MM.1S (cell line): ENCODE data around the gene TENT4A.

ENCODE experiments used
- DNase-seq: peaks from one replicate; pipeline ENCODE4 v3.0.0-alpha.2; 2015
- H2AFZ ChIP-seq: fragments of 300-600 bp; sonication (generic); 2 replicates; pipeline ENCODE4 v1.6.0; 2016; ENCODE audit warnings: antibody characterized with exemption, low read length
- H3F3A ChIP-seq: fragments of 300-600 bp; sonication (generic); 2 replicates; pipeline ENCODE4 v1.6.1; 2016; ENCODE audit warnings: mild to moderate bottlenecking, antibody characterized with exemption, low read length, moderate library complexity, mixed read lengths; ENCODE audit not compliant: insufficient read depth
- H3K27ac ChIP-seq: fragments of 300-600 bp; sonication (generic); 2 replicates; pipeline ENCODE4 v1.5.1; 2016; ENCODE audit warnings: mild to moderate bottlenecking, low read length
- H3K27me3 ChIP-seq: fragments of 300-600 bp; sonication (generic); replicated peaks from 2 replicates; pipeline ENCODE4 v1.6.0; 2016; ENCODE audit warnings: low read length; ENCODE audit not compliant: insufficient read depth
- H3K36me3 ChIP-seq: fragments of 300-600 bp; sonication (generic); replicated peaks from 2 replicates; pipeline ENCODE4 v1.6.1; 2016; ENCODE audit warnings: mild to moderate bottlenecking, low read length, mixed read lengths; ENCODE audit not compliant: insufficient read depth
- H3K4me1 ChIP-seq: fragments of 300-600 bp; sonication (generic); 2 replicates; pipeline ENCODE4 v1.6.1; 2016; ENCODE audit warnings: low read length, mixed read lengths
- H3K4me2 ChIP-seq: fragments of 300-600 bp; sonication (generic); 2 replicates; pipeline ENCODE4 v1.6.0; 2016; ENCODE audit warnings: low read depth, low read length
- H3K4me3 ChIP-seq: fragments of 300-600 bp; sonication (generic); 2 replicates; pipeline ENCODE4 v1.5.1; 2016; ENCODE audit warnings: low read length, mixed read lengths
- H3K79me2 ChIP-seq: fragments of 300-600 bp; sonication (generic); 2 replicates; pipeline ENCODE4 v1.6.1; 2016; ENCODE audit warnings: mixed run types, low read length, mixed read lengths
- H3K9ac ChIP-seq: fragments of 300-600 bp; sonication (generic); 2 replicates; pipeline ENCODE4 v1.6.1; 2016; ENCODE audit warnings: low read length, mixed read lengths
- H3K9me2 ChIP-seq: fragments of 300-600 bp; sonication (generic); replicated peaks from 2 replicates; pipeline ENCODE4 v1.6.1; 2016; ENCODE audit warnings: mild to moderate bottlenecking, low read length, mixed read lengths; ENCODE audit not compliant: insufficient read depth
- H3K9me3 ChIP-seq: fragments of 300-600 bp; sonication (generic); replicated peaks from 2 replicates; pipeline ENCODE4 v1.6.1; 2016; ENCODE audit warnings: mild to moderate bottlenecking, low read length, mixed read lengths; ENCODE audit not compliant: insufficient read depth
- H4K20me1 ChIP-seq: fragments of 300-600 bp; sonication (generic); 2 replicates; pipeline ENCODE4 v1.6.1; 2016; ENCODE audit warnings: mild to moderate bottlenecking, low read length, moderate library complexity, mixed read lengths; ENCODE audit not compliant: insufficient read depth
- CTCF ChIP-seq: fragments of 300-600 bp; sonication (generic); IDR thresholded peaks from 2 replicates; pipeline ENCODE4 v1.5.1; 2016; ENCODE audit warnings: antibody characterized with exemption, low read length, mixed read lengths
- EZH2 ChIP-seq: fragments of 300-600 bp; sonication (generic); optimal IDR thresholded peaks from 2 replicates; pipeline ENCODE3; 2017; ENCODE audit warnings: low read depth, mild to moderate bottlenecking, antibody characterized with exemption, low read length, mixed read lengths
- EZH2phosphoT487 ChIP-seq: fragments of 300-600 bp; sonication (generic); IDR thresholded peaks from 2 replicates; pipeline ENCODE4 v1.6.1; 2018; ENCODE audit warnings: antibody characterized with exemption, low read length

The TENT4A gene

GRCh38 chr5:6721442-6721841, 8.2 kb downstream of the TENT4A start:
- peak; percentile 29 for DNase-seq
- Histone ChIP-seq H3K4me1 (peaks cover 59% of the 10 kb centered on the region), H3K9ac (peak overlapping the region; percentile 50), H3K27me3 (no peaks in the 10 kb centered on the region), H3K79me2 (peaks cover 99% of the 10 kb centered on the region), H3K36me3 (peaks cover 5% of the 10 kb centered on the region), H3K4me2 (peak overlapping the region; percentile 95), H3K9me3 (no peaks in the 10 kb centered on the region), H3F3A (peaks cover 20% of the 10 kb centered on the region), H3K4me3 (peak overlapping the region; percentile 53), H3K27ac (peak overlapping the region; percentile 89), H2AFZ (no peak overlapping the region), H4K20me1 (peaks cover 9% of the 10 kb centered on the region), H3K9me2 (no peaks in the 10 kb centered on the region)
- TF ChIP-seq CTCF (peak; percentile 24), EZH2 (no peak), EZH2phosphoT487 (no peak)

- no peaks in the 10 kb centered on the region for H3K9me3 ChIP-seq
- H3K9ac ChIP-seq: peak overlapping the region; percentile 50
- H3K4me1 ChIP-seq: peaks cover 57% of the 10 kb centered on the region
- H3F3A ChIP-seq: peaks cover 20% of the 10 kb centered on the region
- DNase-seq: peak; percentile 81
- no peaks in the 10 kb centered on the region for H3K9me2 ChIP-seq
- peak overlapping the region; percentile 89 for H3K27ac ChIP-seq
- H2AFZ ChIP-seq: no peak overlapping the region
- peak overlapping the region; percentile 95 for H3K4me2 ChIP-seq
- peak overlapping the region; percentile 53 for H3K4me3 ChIP-seq
- H3K79me2 ChIP-seq: peaks cover 99% of the 10 kb centered on the region
- H3K36me3 ChIP-seq: peaks cover 5% of the 10 kb centered on the region
- TF ChIP-seq CTCF (no peak), EZH2phosphoT487 (no peak), EZH2 (no peak)
- H4K20me1 ChIP-seq: peaks cover 3% of the 10 kb centered on the region; the same call in 1 of the 2 replicates
- no peaks in the 10 kb centered on the region for H3K27me3 ChIP-seq
These were observed 8.8 kb downstream of the TENT4A start for GRCh38 chr5:6722015-6722414.

GRCh38 chr5:6723122-6723815, 10.0 kb downstream of the TENT4A start:
- peaks cover 99% of the 10 kb centered on the region for H3K79me2 ChIP-seq
- no peaks in the 10 kb centered on the region for H3K9me2 ChIP-seq
- peaks cover 5% of the 10 kb centered on the region for H3K36me3 ChIP-seq
- H3K4me1 ChIP-seq: peaks cover 58% of the 10 kb centered on the region
- DNase-seq: no peak
- no peaks in the 10 kb centered on the region for H3K9me3 ChIP-seq
- no peaks in the 10 kb centered on the region for H3K27me3 ChIP-seq
- H3K27ac ChIP-seq: no peak overlapping the region
- H3K4me3 ChIP-seq: no peak overlapping the region
- H3K9ac ChIP-seq: no peak overlapping the region
- TF ChIP-seq EZH2: no peak
- H2AFZ ChIP-seq: no peak overlapping the region
- H3F3A ChIP-seq: peaks cover 28% of the 10 kb centered on the region
- H3K4me2 ChIP-seq: peak overlapping the region; percentile 95; the same call in 1 of the 2 replicates
- no peaks in the 10 kb centered on the region for H4K20me1 ChIP-seq

GRCh38 chr5:6723816-6724300, 10.6 kb downstream of the TENT4A start:
- no peak for TF ChIP-seq EZH2
- no peak for TF ChIP-seq CTCF
- TF ChIP-seq EZH2phosphoT487: no peak
- Histone ChIP-seq H3F3A (peaks cover 34% of the 10 kb centered on the region), H3K4me2 (no peak overlapping the region), H4K20me1 (no peaks in the 10 kb centered on the region), H3K9me3 (no peaks in the 10 kb centered on the region), H3K9ac (no peak overlapping the region), H3K27ac (no peak overlapping the region), H3K79me2 (peaks cover 99% of the 10 kb centered on the region), H3K9me2 (no peaks in the 10 kb centered on the region), H3K4me3 (no peak overlapping the region), H3K36me3 (no peaks in the 10 kb centered on the region; the same call in none of the 2 replicates), H3K4me1 (peaks cover 59% of the 10 kb centered on the region), H3K27me3 (no peaks in the 10 kb centered on the region), H2AFZ (no peak overlapping the region)
- DNase-seq: no peak
